Breast epithelium (tissue), 4 donors: ENCODE data around the gene PKNOX2. TPM values are rescaled to one million over a fixed set of nuclear protein-coding genes. Genes with fewer than 3 reads are reported as not detected.

Experiments
- DNase-seq, 2 donors: peaks; one replicate each; pipeline ENCODE4 v3.0.0-alpha.2; 2019; ENCODE audit warnings: low spot score in 2 of 2
- H3K27ac ChIP-seq, 2 donors: fragments of 200-600 bp; sonication (generic) in 1 of 2; one replicate each; pipeline ENCODE4 v1.5.1; 2016 to 2019; ENCODE audit warnings: mild to moderate bottlenecking in 1 of 2
- H3K27me3 ChIP-seq, 2 donors: fragments of 200-600 bp; sonication (generic) in 1 of 2; one replicate each; pipeline versions ENCODE4 v1.5.1 to v1.6.0; 2017 to 2019; ENCODE audit warnings: control low read depth in 1 of 2, mild to moderate bottlenecking in 1 of 2
- H3K36me3 ChIP-seq: fragments of 200-600 bp; one replicate; pipeline ENCODE4 v1.5.1; 2019
- H3K4me1 ChIP-seq, 2 donors: fragments of 200-600 bp; sonication (generic); one replicate each; pipeline ENCODE4 v1.5.1; 2016 to 2019; ENCODE audit warnings: control low read depth in 1 of 2
- H3K4me3 ChIP-seq, 3 donors: fragments of 200-600 bp; sonication (generic); 1 replicate in 2 of 3; 2 replicates in 1 of 3; pipeline ENCODE4 v1.5.1; 2016 to 2019; ENCODE audit warnings: mild to moderate bottlenecking in 3 of 3, moderate library complexity in 2 of 3
- H3K9me3 ChIP-seq, 2 donors: fragments of 200-600 bp; sonication (generic) in 1 of 2; one replicate each; pipeline ENCODE4 v1.5.1; 2016 to 2019; ENCODE audit warnings: control low read depth in 1 of 2
- CTCF ChIP-seq, 3 donors: fragments of 450-650 bp; IDR thresholded peaks; one replicate each; pipeline ENCODE4 v1.5.1; 2016 to 2017; ENCODE audit warnings: antibody characterized with exemption in 3 of 3, mild to moderate bottlenecking in 3 of 3, moderate library complexity in 3 of 3
- POLR2A ChIP-seq: fragments of 450-650 bp; IDR thresholded peaks from one replicate; pipeline ENCODE4 v1.6.1; 2016; ENCODE audit warnings: antibody characterized with exemption, mild to moderate bottlenecking, moderate library complexity
- POLR2AphosphoS5 ChIP-seq, 3 donors: sonication (generic); formaldehyde crosslinking; IDR thresholded peaks; one replicate each; pipeline ENCODE4 v1.6.1; 2017; ENCODE audit warnings: antibody characterized with exemption in 3 of 3
- intact Hi-C: fragments of 100-400 bp; cut with DNase I; formaldehyde crosslinking; loops from one replicate; pipeline ENCODE4 v1.15.1; 2023; ENCODE audit warnings: low total_unique reads
- total RNA-seq, 3 donors: library from RNA; depleted of rRNA; stranded (reverse); fragments of >200 nt; gene quantifications; one replicate each; pipeline ENCODE4 v1.1.0, GENCODE V29; 2016

The PKNOX2 gene
- total RNA-seq, 3 donors from 2014 or later: 0.32 to 1.0 (median 0.66) TPM

GRCh38 chr11:125337836-125338834 lies 173.6 kb downstream of the PKNOX2 start:
- no peaks in the 10 kb centered on the region for H3K4me1 ChIP-seq
- H3K27me3 ChIP-seq: no peaks in the 10 kb centered on the region
- no peaks in the 10 kb centered on the region for H3K9me3 ChIP-seq
- no peak overlapping the region for H3K4me3 ChIP-seq
- H3K27ac ChIP-seq: peak overlapping the region in 1 of 2 donors; percentile 68
- TF ChIP-seq POLR2A (no peak), CTCF (IDR thresholded peaks at IDR 0.05) (no peak), POLR2AphosphoS5 (IDR thresholded peaks at IDR 0.05) (no peak)
- H3K36me3 ChIP-seq: no peaks in the 10 kb centered on the region
- no peak for DNase-seq
- intact Hi-C loops: no loop called here

- H3K27ac ChIP-seq: peak overlapping the region in 1 of 2 donors; percentile 68
- H3K4me1 ChIP-seq: no peaks in the 10 kb centered on the region
- no peak for DNase-seq
Measured at GRCh38 chr11:125338886-125339811, 174.6 kb downstream of the PKNOX2 start.

GRCh38 chr11:125341676-125342075 lies 177.1 kb downstream of the PKNOX2 start:
- Histone ChIP-seq H3K4me3 (no peak overlapping the region), H3K4me1 (no peaks in the 10 kb centered on the region), H3K27me3 (no peaks in the 10 kb centered on the region), H3K9me3 (no peaks in the 10 kb centered on the region), H3K27ac (no peak overlapping the region), H3K36me3 (no peaks in the 10 kb centered on the region)
- TF ChIP-seq POLR2AphosphoS5 (IDR thresholded peaks at IDR 0.05): no peak
- no peak for TF ChIP-seq POLR2A
- no peak for TF ChIP-seq CTCF (IDR thresholded peaks at IDR 0.05)
- no peak for DNase-seq
- intact Hi-C loops: no loop called here

More at GRCh38 chr11:125338886-125339811, 174.6 kb downstream of the PKNOX2 start:
- Histone ChIP-seq H3K27me3 (no peaks in the 10 kb centered on the region), H3K4me3 (no peak overlapping the region), H3K36me3 (no peaks in the 10 kb centered on the region), H3K9me3 (no peaks in the 10 kb centered on the region)
- intact Hi-C loops: no loop called here
- no peak for TF ChIP-seq POLR2AphosphoS5 (IDR thresholded peaks at IDR 0.05)
- TF ChIP-seq POLR2A: no peak
- TF ChIP-seq CTCF (IDR thresholded peaks at IDR 0.05): no peak

GRCh38 chr11:125342281-125342930 lies 177.9 kb downstream of the PKNOX2 start:
- H3K9me3 ChIP-seq: no peaks in the 10 kb centered on the region
- no peaks in the 10 kb centered on the region for H3K36me3 ChIP-seq
- no peaks in the 10 kb centered on the region for H3K4me1 ChIP-seq
- H3K4me3 ChIP-seq: no peak overlapping the region
- no peak overlapping the region for H3K27ac ChIP-seq
- intact Hi-C loops: no loop called here
- TF ChIP-seq POLR2A (no peak), POLR2AphosphoS5 (IDR thresholded peaks at IDR 0.05) (no peak), CTCF (IDR thresholded peaks at IDR 0.05) (no peak)
- no peaks in the 10 kb centered on the region for H3K27me3 ChIP-seq
- DNase-seq: no peak
